Sigmoid colon (tissue), 4 donors: ENCODE results near the gene SLC5A9.

ENCODE experiments used
- CTCF ChIP-seq, 4 experiments: fragments of 450-650 bp in 3 of 4; fragments of 200-600 bp in 1 of 4; IDR thresholded peaks; one replicate each; pipeline ENCODE4 v1.5.1; 2016 to 2019; ENCODE audit warnings: antibody characterized with exemption in 4 of 4, mild to moderate bottlenecking in 3 of 4, moderate library complexity in 2 of 4
- EP300 ChIP-seq, 4 donors: sonication (generic); formaldehyde crosslinking; IDR thresholded peaks; one replicate each; pipeline ENCODE4 v1.6.1; 2017; ENCODE audit warnings: antibody characterized with exemption in 4 of 4
- POLR2A ChIP-seq, 2 donors: fragments of 450-650 bp; IDR thresholded peaks; one replicate each; pipeline ENCODE4 v1.6.1; 2016; ENCODE audit warnings: antibody characterized with exemption in 2 of 2, mild to moderate bottlenecking in 2 of 2, moderate library complexity in 2 of 2
- POLR2AphosphoS5 ChIP-seq, 4 donors: sonication (generic); formaldehyde crosslinking; IDR thresholded peaks; one replicate each; pipeline ENCODE4 v1.6.1; 2017; ENCODE audit warnings: antibody characterized with exemption in 4 of 4

GRCh38 chr1:48251821-48252220 lies 29.3 kb downstream of the SLC5A9 start:
- no peak for TF ChIP-seq CTCF (IDR thresholded peaks at IDR 0.05)
- no peak for TF ChIP-seq POLR2AphosphoS5 (IDR thresholded peaks at IDR 0.05)
- TF ChIP-seq POLR2A (IDR thresholded peaks at IDR 0.05), result no peak
- no peak for TF ChIP-seq EP300 (IDR thresholded peaks at IDR 0.05)
